Islet precursor cell (in vitro differentiated cells): ENCODE results near the gene NCF2.

Experiments
- DNase-seq: peaks from one replicate; pipeline ENCODE4 v3.0.0-alpha.2; 2018

Gene NCF2

GRCh38 chr1:183548116-183548515 lies 42.1 kb downstream of the NCF2 start:
- DNase-seq, result no peak

DNA sequence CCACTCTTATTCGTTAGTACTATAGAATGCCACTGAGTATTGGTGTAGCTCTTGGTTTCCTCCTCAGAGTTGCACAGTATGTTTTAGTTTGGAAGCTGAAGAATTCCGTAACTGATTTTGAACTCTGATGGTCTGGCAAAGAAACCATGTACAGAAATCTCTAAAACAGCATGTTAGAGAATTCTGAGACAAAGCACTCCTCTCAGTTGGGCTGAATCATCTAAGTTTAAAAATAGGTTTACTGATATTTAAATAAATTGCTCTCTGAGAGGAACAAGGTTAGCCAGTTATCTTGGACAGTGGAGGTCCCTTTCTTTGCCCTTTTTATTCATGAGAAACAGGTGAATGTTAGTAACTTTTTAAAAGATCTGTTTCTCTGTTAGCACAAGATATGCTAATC lies 43.8 kb downstream of the NCF2 start:
- DNase-seq, result no peak

GRCh38 chr1:183544598-183545297 lies 45.5 kb downstream of the NCF2 start:
- no peak for DNase-seq

- DNase-seq, result peak; percentile 54
These were observed 46.5 kb downstream of the NCF2 start for GRCh38 chr1:183543619-183544204.

DNA sequence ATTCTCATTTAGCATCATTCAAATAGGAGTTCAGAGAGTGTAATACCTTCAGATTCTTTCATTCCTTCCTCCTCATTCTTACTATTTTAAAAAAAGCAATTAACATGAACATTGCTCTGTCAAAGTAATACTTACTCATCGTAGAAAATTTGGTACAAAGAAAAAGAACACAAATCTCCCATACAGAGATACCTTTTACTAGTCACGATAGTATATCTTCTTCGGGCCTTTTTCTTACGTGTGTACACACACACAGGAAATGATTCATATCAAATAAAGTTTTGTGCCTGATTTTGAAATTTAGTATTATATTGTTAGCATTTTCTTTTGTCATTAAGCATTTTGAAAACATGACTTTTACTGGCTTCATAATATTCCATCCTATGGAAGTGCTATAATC lies 52.9 kb downstream of the NCF2 start:
- no peak for DNase-seq

- no peak for DNase-seq
These were observed 56.6 kb downstream of the NCF2 start for GRCh38 chr1:183533617-183534174.

- no peak for DNase-seq
These were observed 61.7 kb downstream of the NCF2 start for GRCh38 chr1:183528577-183528976.

- DNase-seq, result no peak
These were observed 68.2 kb downstream of the NCF2 start for GRCh38 chr1:183522104-183522503.

GRCh38 chr1:183520379-183520778 lies 69.9 kb downstream of the NCF2 start:
- DNase-seq, result no peak

DNA sequence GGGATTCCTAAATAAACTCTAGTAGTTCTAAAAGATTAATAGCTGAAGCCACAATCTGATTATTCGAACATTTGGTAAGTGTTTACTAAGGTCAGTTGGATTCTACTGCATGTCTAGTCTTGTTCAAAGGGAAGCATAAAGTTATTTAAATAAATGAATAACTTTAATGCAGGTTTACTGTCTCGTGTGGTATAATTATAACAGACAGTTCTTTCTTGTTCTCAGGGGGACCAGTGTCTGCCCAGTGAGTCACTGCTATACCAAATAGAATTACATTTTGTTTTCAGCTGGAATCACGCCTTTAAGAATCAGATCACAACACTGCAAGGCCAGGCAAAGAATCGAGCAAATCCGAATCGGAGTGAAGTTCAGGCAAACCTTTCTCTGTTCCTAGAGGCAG lies 72.9 kb downstream of the NCF2 start:
- no peak for DNase-seq

- DNase-seq, result no peak
These were observed 73.5 kb downstream of the NCF2 start for GRCh38 chr1:183516725-183517124.

DNA sequence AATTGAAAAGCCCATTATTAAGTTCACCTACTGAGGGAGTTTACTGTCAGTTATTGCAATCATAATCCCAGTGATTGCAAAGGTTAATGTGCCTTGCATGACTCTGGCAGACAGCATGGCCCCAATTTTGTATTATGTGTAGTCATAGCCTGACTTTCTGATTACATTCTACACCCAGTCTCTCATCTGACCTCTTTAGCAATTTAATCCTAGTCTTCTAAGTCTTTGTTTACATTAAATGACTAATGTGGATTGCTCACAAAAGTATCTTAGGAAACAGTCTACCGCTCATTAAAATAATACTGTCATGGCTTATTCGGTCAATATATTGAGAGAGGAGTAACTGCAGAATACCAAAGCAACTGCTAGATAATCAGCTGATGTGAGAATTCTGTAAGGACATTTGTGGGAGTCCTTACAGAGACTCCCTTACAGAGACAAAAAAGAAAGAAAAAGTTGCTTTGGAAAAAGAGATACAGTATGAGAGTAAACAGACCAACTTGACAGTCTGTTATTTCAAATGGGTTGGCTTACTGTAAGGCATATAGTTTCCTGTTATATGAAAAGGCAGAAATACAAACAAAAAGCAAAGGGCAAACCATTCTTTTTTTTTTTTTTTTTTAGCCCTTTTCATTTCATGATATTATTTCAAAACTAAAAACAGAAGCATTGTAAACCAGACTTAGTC lies 75.1 kb downstream of the NCF2 start:
- no peak for DNase-seq

GRCh38 chr1:183514235-183514634 lies 76.0 kb downstream of the NCF2 start:
- DNase-seq, result no peak

DNA sequence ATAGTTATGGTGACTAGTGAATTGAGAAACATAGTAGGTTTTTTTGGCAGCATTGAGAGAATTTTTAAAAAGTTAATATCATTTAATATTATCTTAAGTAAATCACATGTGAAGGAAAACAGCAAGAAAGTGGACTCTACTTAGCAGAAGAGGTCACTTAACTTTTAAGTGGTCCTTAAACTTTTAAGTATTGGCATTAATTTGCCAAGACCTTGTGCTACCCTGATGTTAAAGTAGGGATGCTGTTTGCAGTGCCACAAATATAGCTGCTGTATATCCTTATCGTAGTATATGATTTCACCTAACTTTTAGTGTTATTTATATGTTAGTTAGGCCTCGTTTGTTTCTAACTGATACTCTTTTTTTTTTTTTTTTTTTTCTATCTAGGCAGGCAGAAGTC lies 77.8 kb downstream of the NCF2 start:
- DNase-seq, result no peak

GRCh38 chr1:183508694-183509093 lies 81.6 kb downstream of the NCF2 start:
- DNase-seq, result no peak

- DNase-seq, result no peak
These were observed 83.7 kb downstream of the NCF2 start for GRCh38 chr1:183506561-183506960.
